Measurements from ENCODE around the gene CPT2. TPM values are rescaled to one million over a fixed set of nuclear protein-coding genes. Genes with fewer than 3 reads are reported as not detected.

Gene CPT2
- total RNA-seq, 1 experiment from 2014 or later: 17.0 TPM

GRCh38 chr1:53214376-53214940 is 17.8 kb downstream of the CPT2 start:
- Histone ChIP-seq H3K27ac (ENCODE audit: low read depth, low read length, poor library complexity, severe bottlenecking) (no peak overlapping the region), H3K4me1 (ENCODE audit: insufficient read depth, low read length, poor library complexity, severe bottlenecking) (peaks cover 2% of the 10 kb centered on the region), H3K36me3 (ENCODE audit: insufficient read depth, low read length, poor library complexity, severe bottlenecking) (peaks cover 62% of the 10 kb centered on the region), H3K4me3 (ENCODE audit: low read depth, low read length, poor library complexity, severe bottlenecking) (no peak overlapping the region), H3K27me3 (replicated peaks; ENCODE audit: insufficient read depth, low read depth, low read length, poor library complexity) (no peaks in the 10 kb centered on the region), H3K9me3 (ENCODE audit: low read depth, low read length, poor library complexity, severe bottlenecking) (no peaks in the 10 kb centered on the region)
- TF ChIP-seq CTCF (conservative IDR thresholded peaks at IDR 0.05; ENCODE audit: low read depth, low read length) (no peak), EZH2 (IDR thresholded peaks at IDR 0.05; ENCODE audit: borderline replicate concordance, low read depth, low read length, poor library complexity, severe bottlenecking) (no peak)
- POLR2A ChIA-PET (ENCODE audit: low non-redundant PET): interaction anchor here (0.6 kb wide), 1 partner anchor 277 kb away, joined by 4 read pairs; no protein-coding TSS in a partner anchor
- DNase-seq (ENCODE audit: low spot score): no peak
- CTCF ChIA-PET: no interaction called here
- no TSS peak for BruUV-seq (replicated peaks)
- intact Hi-C loops (cut with micrococcal nuclease; ENCODE audit: unreplicated experiment): no loop called here

GRCh38 chr1:53218201-53218600 is 21.6 kb downstream of the CPT2 start:
- no peak for TF ChIP-seq CTCF (conservative IDR thresholded peaks at IDR 0.05; ENCODE audit: low read depth, low read length)
- TF ChIP-seq EZH2 (IDR thresholded peaks at IDR 0.05; ENCODE audit: borderline replicate concordance, low read depth, low read length, poor library complexity, severe bottlenecking): no peak
- intact Hi-C loops (cut with micrococcal nuclease; ENCODE audit: unreplicated experiment): no loop called here
- Histone ChIP-seq H3K36me3 (ENCODE audit: insufficient read depth, low read length, poor library complexity, severe bottlenecking) (peaks cover 29% of the 10 kb centered on the region), H3K27me3 (replicated peaks; ENCODE audit: insufficient read depth, low read depth, low read length, poor library complexity) (no peaks in the 10 kb centered on the region), H3K4me3 (ENCODE audit: low read depth, low read length, poor library complexity, severe bottlenecking) (no peak overlapping the region), H3K4me1 (ENCODE audit: insufficient read depth, low read length, poor library complexity, severe bottlenecking) (peaks cover 4% of the 10 kb centered on the region), H3K9me3 (ENCODE audit: low read depth, low read length, poor library complexity, severe bottlenecking) (no peaks in the 10 kb centered on the region), H3K27ac (ENCODE audit: low read depth, low read length, poor library complexity, severe bottlenecking) (no peak overlapping the region)
- ChIA-PET POLR2A (ENCODE audit: low non-redundant PET) (no interaction called here), CTCF (no interaction called here)
- BruUV-seq (replicated peaks): no TSS peak
- DNase-seq (ENCODE audit: low spot score): no peak

- Histone ChIP-seq H3K9me3 (ENCODE audit: low read depth, low read length, poor library complexity, severe bottlenecking) (no peaks in the 10 kb centered on the region), H3K4me1 (ENCODE audit: insufficient read depth, low read length, poor library complexity, severe bottlenecking) (peaks cover 4% of the 10 kb centered on the region), H3K27me3 (replicated peaks; ENCODE audit: insufficient read depth, low read depth, low read length, poor library complexity) (no peaks in the 10 kb centered on the region), H3K36me3 (ENCODE audit: insufficient read depth, low read length, poor library complexity, severe bottlenecking) (peaks cover 16% of the 10 kb centered on the region), H3K4me3 (ENCODE audit: low read depth, low read length, poor library complexity, severe bottlenecking) (peak overlapping the region; percentile 84), H3K27ac (ENCODE audit: low read depth, low read length, poor library complexity, severe bottlenecking) (peak overlapping the region; percentile 93)
- ChIA-PET CTCF (no interaction called here), POLR2A (ENCODE audit: low non-redundant PET) (no interaction called here)
- TF ChIP-seq EZH2 (IDR thresholded peaks at IDR 0.05; ENCODE audit: borderline replicate concordance, low read depth, low read length, poor library complexity, severe bottlenecking) (no peak), CTCF (conservative IDR thresholded peaks at IDR 0.05; ENCODE audit: low read depth, low read length) (no peak)
- BruUV-seq (replicated peaks): no TSS peak
- DNase-seq (ENCODE audit: low spot score): no peak
- intact Hi-C loops (cut with micrococcal nuclease; ENCODE audit: unreplicated experiment): no loop called here
Observed at GRCh38 chr1:53219711-53220110, 23.1 kb downstream of the CPT2 start.
